Activated CD4-positive, alpha-beta T cell treated with anti-CD3 and anti-CD28 coated beads, Interleukin-2, amount 10 ng/mL, durations not matched to agents 24 days and 14 days (primary cell): ENCODE results near the gene EIF3A. TPM values are rescaled to one million over a fixed set of nuclear protein-coding genes. Genes with fewer than 3 reads are reported as not detected.
"Not testable (repeated sequence)": the region's sequence is repeated elsewhere in the genome, so short reads cannot be mapped to it uniquely, and the experiment has no call there.

Experiments
- DNase-seq: peaks from one replicate; pipeline ENCODE4 v3.0.0; 2022
- H3K27ac Mint-ChIP-seq: one replicate; pipeline ENCODE4 v1.8.0; 2022; ENCODE audit warnings: mild to moderate bottlenecking, mixed read lengths
- H3K27me3 Mint-ChIP-seq: one replicate; pipeline ENCODE4 v1.8.0; 2022; ENCODE audit warnings: mixed read lengths
- H3K36me3 Mint-ChIP-seq: one replicate; pipeline ENCODE4 v1.8.0; 2022; ENCODE audit warnings: low read depth, mild to moderate bottlenecking, mixed read lengths
- H3K4me1 Mint-ChIP-seq: one replicate; pipeline ENCODE4 v1.8.0; 2021; ENCODE audit warnings: mixed read lengths
- H3K4me3 Mint-ChIP-seq: one replicate; pipeline ENCODE4 v1.8.0; 2022; ENCODE audit warnings: mild to moderate bottlenecking, moderate library complexity, mixed read lengths
- H3K9me3 Mint-ChIP-seq: one replicate; pipeline ENCODE4 v1.8.0; 2021; ENCODE audit warnings: mixed read lengths
- intact Hi-C: fragments of 100-400 bp; cut with micrococcal nuclease; formaldehyde crosslinking; loops from one replicate; pipeline ENCODE4 v1.15.1; 2023
- total RNA-seq: library from RNA; stranded (reverse); gene quantifications from 2 replicates; pipeline ENCODE4 v1.2.3, GENCODE V29; 2022

EIF3A gene
- 179 and 183 TPM in 2 replicates for total RNA-seq

GRCh38 chr10:119080521-119081259 is at the start of gene EIF3A:
TSS of gene EIF3A (minus strand) at chr10:119080817. CDS start at chr10:119080676, 141 bp downstream.
- peaks cover 35% of the 10 kb centered on the region for H3K36me3 Mint-ChIP-seq
- intact Hi-C loops, result loop anchor here (1.0 to 5.0 kb wide), 10 partner anchors 10 to 572 kb away; partner anchors contain the start of genes BAG3, DENND10, PRDX3 and RGS10

GRCh38 chr10:119129721-119130120 is 49.1 kb upstream of the EIF3A start:
- Mint-ChIP-seq H3K9me3 (peaks cover 7% of the 10 kb centered on the region), H3K27ac (peak overlapping the region; percentile 95), H3K4me3 (no peak overlapping the region), H3K36me3 (peaks cover 66% of the 10 kb centered on the region), H3K4me1 (peaks cover 47% of the 10 kb centered on the region), H3K27me3 (no peaks in the 10 kb centered on the region)
- no peak for DNase-seq
- intact Hi-C loops, result no loop called here

More at GRCh38 chr10:119080521-119081259, at the start of gene EIF3A:
- DNase-seq, result peak; percentile 99
- Mint-ChIP-seq H3K4me1 (peaks cover 29% of the 10 kb centered on the region), H3K4me3 (peak within 1 kb of the TSS; percentile 87), H3K9me3 (no peaks in the 10 kb centered on the region), H3K27me3 (no peaks in the 10 kb centered on the region), H3K27ac (peak within 1 kb of the TSS; percentile 92)

GRCh38 chr10:119125942-119126341 is 45.3 kb upstream of the EIF3A start:
- DNase-seq, result no peak
- no peak overlapping the region for H3K4me3 Mint-ChIP-seq
- H3K36me3 Mint-ChIP-seq, result peaks cover 59% of the 10 kb centered on the region
- no peak overlapping the region for H3K27ac Mint-ChIP-seq
- intact Hi-C loops, result no loop called here
- H3K27me3 Mint-ChIP-seq, result no peaks in the 10 kb centered on the region
- peaks cover 19% of the 10 kb centered on the region for H3K4me1 Mint-ChIP-seq
- peaks cover 7% of the 10 kb centered on the region for H3K9me3 Mint-ChIP-seq

GRCh38 chr10:119120875-119121274 is 40.3 kb upstream of the EIF3A start:
- intact Hi-C loops, result no loop called here
- no peak overlapping the region for H3K27ac Mint-ChIP-seq

GRCh38 chr10:119120413-119120867 is 39.8 kb upstream of the EIF3A start:
- H3K27ac Mint-ChIP-seq, result peak overlapping the region; percentile 15
- H3K36me3 Mint-ChIP-seq, result peaks cover 47% of the 10 kb centered on the region
- no peaks in the 10 kb centered on the region for H3K9me3 Mint-ChIP-seq
- peaks cover 3% of the 10 kb centered on the region for H3K4me1 Mint-ChIP-seq
- no peak for DNase-seq
- H3K27me3 Mint-ChIP-seq, result no peaks in the 10 kb centered on the region
- intact Hi-C loops, result no loop called here
- H3K4me3 Mint-ChIP-seq, result no peak overlapping the region

More at GRCh38 chr10:119120875-119121274, 40.3 kb upstream of the EIF3A start:
- DNase-seq, result no peak
- peaks cover 3% of the 10 kb centered on the region for H3K4me1 Mint-ChIP-seq
- H3K9me3 Mint-ChIP-seq, result no peaks in the 10 kb centered on the region
- H3K36me3 Mint-ChIP-seq, result peaks cover 49% of the 10 kb centered on the region
- no peaks in the 10 kb centered on the region for H3K27me3 Mint-ChIP-seq
- no peak overlapping the region for H3K4me3 Mint-ChIP-seq

- peak overlapping the region; percentile 32 for H3K27ac Mint-ChIP-seq
- no peaks in the 10 kb centered on the region for H3K27me3 Mint-ChIP-seq
- no peak overlapping the region for H3K4me3 Mint-ChIP-seq
- H3K9me3 Mint-ChIP-seq, result no peaks in the 10 kb centered on the region
- H3K4me1 Mint-ChIP-seq, result peaks cover 3% of the 10 kb centered on the region
- H3K36me3 Mint-ChIP-seq, result peaks cover 50% of the 10 kb centered on the region
- DNase-seq, result no peak
- intact Hi-C loops, result no loop called here
Measured at GRCh38 chr10:119119400-119119799, 38.8 kb upstream of the EIF3A start.

- Mint-ChIP-seq H3K4me3 (no peak overlapping the region), H3K36me3 (peaks cover 56% of the 10 kb centered on the region), H3K9me3 (no peaks in the 10 kb centered on the region), H3K27ac (no peak overlapping the region), H3K4me1 (peaks cover 5% of the 10 kb centered on the region), H3K27me3 (no peaks in the 10 kb centered on the region)
- no peak for DNase-seq
- intact Hi-C loops, result no loop called here
Measured at GRCh38 chr10:119118231-119118630, 37.6 kb upstream of the EIF3A start.

- intact Hi-C loops, result no loop called here
- DNase-seq, result no peak
- no peaks in the 10 kb centered on the region for H3K27me3 Mint-ChIP-seq
- H3K9me3 Mint-ChIP-seq, result no peaks in the 10 kb centered on the region
- H3K36me3 Mint-ChIP-seq, result peaks cover 47% of the 10 kb centered on the region
- H3K4me3 Mint-ChIP-seq, result no peak overlapping the region
- H3K4me1 Mint-ChIP-seq, result peaks cover 8% of the 10 kb centered on the region
- no peak overlapping the region for H3K27ac Mint-ChIP-seq
Measured at GRCh38 chr10:119116326-119116951, 35.8 kb upstream of the EIF3A start.

GRCh38 chr10:119115926-119116325 is 35.3 kb upstream of the EIF3A start:
- Mint-ChIP-seq H3K9me3 (no peaks in the 10 kb centered on the region), H3K27me3 (no peaks in the 10 kb centered on the region), H3K36me3 (peaks cover 46% of the 10 kb centered on the region), H3K4me3 (no peak overlapping the region), H3K27ac (no peak overlapping the region), H3K4me1 (peaks cover 8% of the 10 kb centered on the region)
- DNase-seq, result no peak
- intact Hi-C loops, result no loop called here

GRCh38 chr10:119113751-119114732 is 33.4 kb upstream of the EIF3A start:
- no peak for DNase-seq
- no peaks in the 10 kb centered on the region for H3K9me3 Mint-ChIP-seq
- H3K27ac Mint-ChIP-seq, result peak overlapping the region; percentile 39
- no peak overlapping the region for H3K4me3 Mint-ChIP-seq
- H3K27me3 Mint-ChIP-seq, result no peaks in the 10 kb centered on the region
- H3K36me3 Mint-ChIP-seq, result peaks cover 42% of the 10 kb centered on the region
- intact Hi-C loops, result no loop called here
- peaks cover 5% of the 10 kb centered on the region for H3K4me1 Mint-ChIP-seq

- H3K9me3 Mint-ChIP-seq, result no peaks in the 10 kb centered on the region
- H3K4me1 Mint-ChIP-seq, result peaks cover 7% of the 10 kb centered on the region
- H3K36me3 Mint-ChIP-seq, result peaks cover 41% of the 10 kb centered on the region
- H3K4me3 Mint-ChIP-seq, result no peak overlapping the region
- no peaks in the 10 kb centered on the region for H3K27me3 Mint-ChIP-seq
- no peak for DNase-seq
- intact Hi-C loops, result no loop called here
- no peak overlapping the region for H3K27ac Mint-ChIP-seq
Measured at GRCh38 chr10:119112056-119112455, 31.4 kb upstream of the EIF3A start.

- H3K27me3 Mint-ChIP-seq, H3K4me3 Mint-ChIP-seq, DNase-seq, intact Hi-C loops, H3K27ac Mint-ChIP-seq, H3K9me3 Mint-ChIP-seq: not testable (repeated sequence)
- Mint-ChIP-seq H3K4me1 (peaks cover 18% of the 10 kb centered on the region), H3K36me3 (peaks cover 23% of the 10 kb centered on the region)
Measured at GRCh38 chr10:119107771-119108170, 27.2 kb upstream of the EIF3A start.

GRCh38 chr10:119107106-119107505 is 26.5 kb upstream of the EIF3A start:
- H3K27me3 Mint-ChIP-seq, H3K9me3 Mint-ChIP-seq, intact Hi-C loops, H3K4me3 Mint-ChIP-seq, H3K27ac Mint-ChIP-seq, DNase-seq: not testable (repeated sequence)
- H3K4me1 Mint-ChIP-seq, result peaks cover 18% of the 10 kb centered on the region
- peaks cover 21% of the 10 kb centered on the region for H3K36me3 Mint-ChIP-seq
